ENCODE measurements around the gene LRRC28. TPM values are rescaled to one million over a fixed set of nuclear protein-coding genes. Genes with fewer than 3 reads are reported as not detected.

LRRC28 gene
- total RNA-seq, 1 experiment from 2014 or later: 39.3 TPM

DNA sequence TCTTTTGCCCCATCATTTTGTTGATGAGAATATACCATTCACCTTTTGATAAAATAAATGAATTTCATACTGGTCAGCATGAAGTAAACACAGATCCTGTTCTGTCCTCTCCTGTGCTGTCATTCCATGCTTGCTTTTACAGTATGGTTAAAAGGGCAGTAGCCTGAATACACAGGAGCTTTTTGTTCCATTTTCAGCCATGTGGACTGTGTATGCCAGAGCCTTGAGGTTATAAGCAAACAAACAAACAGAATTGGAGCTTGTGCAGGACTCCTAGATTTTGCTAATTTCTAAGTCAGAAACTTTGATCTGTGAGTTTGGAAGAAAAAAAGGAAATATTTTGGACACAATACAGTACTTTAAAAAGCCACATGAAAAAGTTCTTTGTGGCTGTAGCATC is 91.9 kb downstream of the LRRC28 start:
- Histone ChIP-seq H3K27me3 (ENCODE audit: control insufficient read depth, insufficient read depth, low read length) (no peaks in the 10 kb centered on the region), H3K4me1 (ENCODE audit: control insufficient read depth, insufficient read depth, low read length) (no peaks in the 10 kb centered on the region), H3K36me3 (ENCODE audit: control insufficient read depth, insufficient read depth, low read length) (no peaks in the 10 kb centered on the region), H3K4me3 (ENCODE audit: low read depth in 2 of 2, low read length in 2 of 2) (no peak overlapping the region), H3K9me3 (ENCODE audit: control insufficient read depth, insufficient read depth, low read depth, low read length) (no peaks in the 10 kb centered on the region), H3K27ac (ENCODE audit: low read length) (no peak overlapping the region)
- DNase-seq (ENCODE audit: low read depth, low spot score) (no peak), ATAC-seq (no peak)
- TF ChIP-seq TCF7L2 (IDR thresholded peaks at IDR 0.05; ENCODE audit: low read depth, low read length): no peak
- TF ChIP-seq, protein P1, sequence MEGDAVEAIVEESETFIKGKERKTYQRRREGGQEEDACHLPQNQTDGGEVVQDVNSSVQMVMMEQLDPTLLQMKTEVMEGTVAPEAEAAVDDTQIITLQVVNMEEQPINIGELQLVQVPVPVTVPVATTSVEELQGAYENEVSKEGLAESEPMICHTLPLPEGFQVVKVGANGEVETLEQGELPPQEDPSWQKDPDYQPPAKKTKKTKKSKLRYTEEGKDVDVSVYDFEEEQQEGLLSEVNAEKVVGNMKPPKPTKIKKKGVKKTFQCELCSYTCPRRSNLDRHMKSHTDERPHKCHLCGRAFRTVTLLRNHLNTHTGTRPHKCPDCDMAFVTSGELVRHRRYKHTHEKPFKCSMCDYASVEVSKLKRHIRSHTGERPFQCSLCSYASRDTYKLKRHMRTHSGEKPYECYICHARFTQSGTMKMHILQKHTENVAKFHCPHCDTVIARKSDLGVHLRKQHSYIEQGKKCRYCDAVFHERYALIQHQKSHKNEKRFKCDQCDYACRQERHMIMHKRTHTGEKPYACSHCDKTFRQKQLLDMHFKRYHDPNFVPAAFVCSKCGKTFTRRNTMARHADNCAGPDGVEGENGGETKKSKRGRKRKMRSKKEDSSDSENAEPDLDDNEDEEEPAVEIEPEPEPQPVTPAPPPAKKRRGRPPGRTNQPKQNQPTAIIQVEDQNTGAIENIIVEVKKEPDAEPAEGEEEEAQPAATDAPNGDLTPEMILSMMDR (IDR thresholded peaks at IDR 0.05): no peak
- TF ChIP-seq SIN3A (IDR thresholded peaks at IDR 0.05; ENCODE audit: borderline replicate concordance, insufficient read depth, low read depth, low read length): no peak
- ChIA-PET POLR2A (no interaction called here), CTCF (interaction anchor here (0.6 kb wide), 1 partner anchor 131 kb away, joined by 3 read pairs; no protein-coding TSS in a partner anchor)
- in situ Hi-C loops (cut with HindIII; ENCODE audit: low pct_unique_long_range_greater_than_20kb, low sequenced_read_pairs) (no loop called here), intact Hi-C loops (cut with micrococcal nuclease; ENCODE audit: unreplicated experiment) (no loop called here)
- no TSS peak for BruUV-seq (replicated peaks)

DNA sequence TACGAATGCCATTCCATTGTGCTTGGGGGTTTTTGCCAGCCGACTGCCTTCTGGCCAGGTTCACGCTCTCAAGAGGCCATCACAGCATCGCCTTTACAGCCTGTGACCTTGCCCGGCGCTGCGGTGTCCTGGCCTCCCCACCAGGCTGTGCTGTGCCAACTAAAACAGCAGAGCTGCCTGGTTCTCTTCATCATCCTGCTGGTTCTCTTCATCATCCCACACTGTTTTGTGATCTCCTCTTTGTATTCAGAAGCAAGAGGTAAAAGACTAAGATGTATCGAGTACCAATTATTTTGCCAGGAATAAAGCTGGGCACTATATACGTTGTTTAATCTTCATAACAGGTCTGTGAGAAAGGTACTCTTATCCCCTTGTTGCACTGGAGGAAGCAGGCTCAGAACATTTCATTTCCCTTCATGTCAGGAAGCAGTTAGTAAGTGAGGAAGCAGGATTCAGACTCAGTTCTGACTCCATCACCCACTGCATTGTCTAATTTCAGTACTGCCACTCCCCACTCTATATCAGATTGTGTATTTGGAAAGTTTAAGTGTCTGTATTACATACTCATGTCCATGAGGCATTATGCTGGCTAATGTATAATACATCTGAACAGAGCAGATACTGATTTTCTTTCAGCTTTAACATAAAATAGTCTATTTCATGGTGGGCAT is 92.7 kb downstream of the LRRC28 start:
- POLR2A ChIA-PET: interaction anchor here (0.6 kb wide), 1 partner anchor 237 kb away, joined by 4 read pairs; no protein-coding TSS in a partner anchor
- H3K27me3 ChIP-seq (ENCODE audit: control insufficient read depth, insufficient read depth, low read length): no peaks in the 10 kb centered on the region
- no peaks in the 10 kb centered on the region for H3K9me3 ChIP-seq (ENCODE audit: control insufficient read depth, insufficient read depth, low read depth, low read length)
- intact Hi-C loops (cut with micrococcal nuclease; ENCODE audit: unreplicated experiment): no loop called here
- no TSS peak for BruUV-seq (replicated peaks)
- DNase-seq (ENCODE audit: low read depth, low spot score) (no peak), ATAC-seq (peak; percentile 86; the same call in 1 of the 2 replicates)
- TF ChIP-seq, protein P1 (IDR thresholded peaks at IDR 0.05): peak; percentile 49
- TF ChIP-seq TCF7L2 (IDR thresholded peaks at IDR 0.05; ENCODE audit: low read depth, low read length): no peak
- TF ChIP-seq SIN3A (IDR thresholded peaks at IDR 0.05; ENCODE audit: borderline replicate concordance, insufficient read depth, low read depth, low read length): no peak
- TF ChIP-seq POLR2AphosphoS5 (IDR thresholded peaks at IDR 0.05; ENCODE audit: low read depth, low read length): no peak
- TF ChIP-seq, protein P2, sequence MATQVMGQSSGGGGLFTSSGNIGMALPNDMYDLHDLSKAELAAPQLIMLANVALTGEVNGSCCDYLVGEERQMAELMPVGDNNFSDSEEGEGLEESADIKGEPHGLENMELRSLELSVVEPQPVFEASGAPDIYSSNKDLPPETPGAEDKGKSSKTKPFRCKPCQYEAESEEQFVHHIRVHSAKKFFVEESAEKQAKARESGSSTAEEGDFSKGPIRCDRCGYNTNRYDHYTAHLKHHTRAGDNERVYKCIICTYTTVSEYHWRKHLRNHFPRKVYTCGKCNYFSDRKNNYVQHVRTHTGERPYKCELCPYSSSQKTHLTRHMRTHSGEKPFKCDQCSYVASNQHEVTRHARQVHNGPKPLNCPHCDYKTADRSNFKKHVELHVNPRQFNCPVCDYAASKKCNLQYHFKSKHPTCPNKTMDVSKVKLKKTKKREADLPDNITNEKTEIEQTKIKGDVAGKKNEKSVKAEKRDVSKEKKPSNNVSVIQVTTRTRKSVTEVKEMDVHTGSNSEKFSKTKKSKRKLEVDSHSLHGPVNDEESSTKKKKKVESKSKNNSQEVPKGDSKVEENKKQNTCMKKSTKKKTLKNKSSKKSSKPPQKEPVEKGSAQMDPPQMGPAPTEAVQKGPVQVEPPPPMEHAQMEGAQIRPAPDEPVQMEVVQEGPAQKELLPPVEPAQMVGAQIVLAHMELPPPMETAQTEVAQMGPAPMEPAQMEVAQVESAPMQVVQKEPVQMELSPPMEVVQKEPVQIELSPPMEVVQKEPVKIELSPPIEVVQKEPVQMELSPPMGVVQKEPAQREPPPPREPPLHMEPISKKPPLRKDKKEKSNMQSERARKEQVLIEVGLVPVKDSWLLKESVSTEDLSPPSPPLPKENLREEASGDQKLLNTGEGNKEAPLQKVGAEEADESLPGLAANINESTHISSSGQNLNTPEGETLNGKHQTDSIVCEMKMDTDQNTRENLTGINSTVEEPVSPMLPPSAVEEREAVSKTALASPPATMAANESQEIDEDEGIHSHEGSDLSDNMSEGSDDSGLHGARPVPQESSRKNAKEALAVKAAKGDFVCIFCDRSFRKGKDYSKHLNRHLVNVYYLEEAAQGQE (IDR thresholded peaks at IDR 0.05; ENCODE audit: insufficient read depth in 1 of 2, low read depth in 2 of 2, low read length in 1 of 2): no peak
- in situ Hi-C loops (cut with HindIII; ENCODE audit: low pct_unique_long_range_greater_than_20kb, low sequenced_read_pairs): no loop called here
- CTCF ChIA-PET: interaction anchor here (0.5 to 1.3 kb wide), 2 partner anchors 41 to 360 kb away, joined by 4 to 5 read pairs; no protein-coding TSS in a partner anchor
- H3K36me3 ChIP-seq (ENCODE audit: control insufficient read depth, insufficient read depth, low read length): no peaks in the 10 kb centered on the region
- no peak overlapping the region for H3K4me3 ChIP-seq (ENCODE audit: low read depth in 2 of 2, low read length in 2 of 2)
- H3K27ac ChIP-seq (ENCODE audit: low read length): no peak overlapping the region
- no peaks in the 10 kb centered on the region for H3K4me1 ChIP-seq (ENCODE audit: control insufficient read depth, insufficient read depth, low read length)
